Measurements from ENCODE around the gene CPLX4.

CPLX4 gene

GRCh38 chr18:59265246-59265973 lies 53.0 kb downstream of the CPLX4 start (continued):
- TF ChIP-seq, protein P1, sequence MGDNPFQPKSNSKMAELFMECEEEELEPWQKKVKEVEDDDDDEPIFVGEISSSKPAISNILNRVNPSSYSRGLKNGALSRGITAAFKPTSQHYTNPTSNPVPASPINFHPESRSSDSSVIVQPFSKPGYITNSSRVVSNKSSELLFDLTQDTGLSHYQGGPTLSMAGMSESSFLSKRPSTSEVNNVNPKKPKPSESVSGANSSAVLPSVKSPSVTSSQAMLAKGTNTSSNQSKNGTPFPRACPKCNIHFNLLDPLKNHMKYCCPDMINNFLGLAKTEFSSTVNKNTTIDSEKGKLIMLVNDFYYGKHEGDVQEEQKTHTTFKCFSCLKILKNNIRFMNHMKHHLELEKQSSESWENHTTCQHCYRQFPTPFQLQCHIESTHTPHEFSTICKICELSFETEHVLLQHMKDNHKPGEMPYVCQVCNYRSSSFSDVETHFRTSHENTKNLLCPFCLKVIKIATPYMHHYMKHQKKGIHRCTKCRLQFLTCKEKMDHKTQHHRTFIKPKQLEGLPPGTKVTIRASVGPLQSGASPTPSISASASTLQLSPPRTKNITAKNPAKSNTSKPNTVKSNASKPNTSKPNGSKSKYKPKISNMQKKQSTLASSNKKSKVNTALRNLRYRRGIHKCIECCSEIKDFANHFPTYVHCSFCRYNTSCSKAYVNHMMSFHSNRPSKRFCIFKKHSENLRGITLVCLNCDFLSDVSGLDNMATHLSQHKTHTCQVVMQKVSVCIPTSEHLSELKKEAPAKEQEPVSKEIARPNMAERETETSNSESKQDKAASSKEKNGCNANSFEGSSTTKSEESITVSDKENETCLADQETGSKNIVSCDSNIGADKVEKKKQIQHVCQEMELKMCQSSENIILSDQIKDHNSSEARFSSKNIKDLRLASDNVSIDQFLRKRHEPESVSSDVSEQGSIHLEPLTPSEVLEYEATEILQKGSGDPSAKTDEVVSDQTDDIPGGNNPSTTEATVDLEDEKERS (tag by site-specific recombination; IDR thresholded peaks at IDR 0.05) = peak; percentile 80; the same call in 1 of the 2 replicates
- TF ChIP-seq, protein P2, sequence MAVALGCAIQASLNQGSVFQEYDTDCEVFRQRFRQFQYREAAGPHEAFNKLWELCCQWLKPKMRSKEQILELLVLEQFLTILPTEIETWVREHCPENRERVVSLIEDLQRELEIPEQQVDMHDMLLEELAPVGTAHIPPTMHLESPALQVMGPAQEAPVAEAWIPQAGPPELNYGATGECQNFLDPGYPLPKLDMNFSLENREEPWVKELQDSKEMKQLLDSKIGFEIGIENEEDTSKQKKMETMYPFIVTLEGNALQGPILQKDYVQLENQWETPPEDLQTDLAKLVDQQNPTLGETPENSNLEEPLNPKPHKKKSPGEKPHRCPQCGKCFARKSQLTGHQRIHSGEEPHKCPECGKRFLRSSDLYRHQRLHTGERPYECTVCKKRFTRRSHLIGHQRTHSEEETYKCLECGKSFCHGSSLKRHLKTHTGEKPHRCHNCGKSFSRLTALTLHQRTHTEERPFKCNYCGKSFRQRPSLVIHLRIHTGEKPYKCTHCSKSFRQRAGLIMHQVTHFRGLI (tag by site-specific recombination; IDR thresholded peaks at IDR 0.05) = peak; percentile 43; the same call in 1 of the 2 replicates
- TF ChIP-seq ZNF132 (tag by site-specific recombination; IDR thresholded peaks at IDR 0.05; ENCODE audit: borderline replicate concordance) (no peak), ZNF335 (tag by site-specific recombination; conservative IDR thresholded peaks at IDR 0.05) (peak; percentile 68), GLIS1 (tag by site-specific recombination; IDR thresholded peaks at IDR 0.05) (peak; percentile 42), ZNF324 (tag by site-specific recombination; IDR thresholded peaks at IDR 0.05) (no peak), ZNF510 (tag by site-specific recombination; IDR thresholded peaks at IDR 0.05; ENCODE audit: insufficient replicate concordance) (no peak), ZNF843 (tag by site-specific recombination; IDR thresholded peaks at IDR 0.05) (0 out of 2 replicates have a peak, but pooled peaks have one; percentile 13), ZNF174 (tag by site-specific recombination; IDR thresholded peaks at IDR 0.05) (no peak), HOXD13 (CRISPR knock-in tag; IDR thresholded peaks at IDR 0.05; ENCODE audit: borderline replicate concordance) (no peak), SP2 (tag by site-specific recombination; IDR thresholded peaks at IDR 0.05) (peak; percentile 69), ZNF473 (tag by site-specific recombination; IDR thresholded peaks at IDR 0.05) (no peak), BCL11B (tag by site-specific recombination; IDR thresholded peaks at IDR 0.05; ENCODE audit: low read depth) (0 out of 2 replicates have a peak, but pooled peaks have one; percentile 55), ZNF133 (tag by site-specific recombination; IDR thresholded peaks at IDR 0.05) (no peak), ZFP69B (tag by site-specific recombination; IDR thresholded peaks at IDR 0.05) (no peak), ZBTB17 (tag by site-specific recombination; IDR thresholded peaks at IDR 0.05) (peak; percentile 37; the same call in 1 of the 2 replicates), EGR2 (tag by site-specific recombination; IDR thresholded peaks at IDR 0.05; ENCODE audit: low read depth) (no peak), ZNF23 (tag by site-specific recombination; IDR thresholded peaks at IDR 0.05; ENCODE audit: borderline replicate concordance) (no peak), AEBP2 (tag by site-specific recombination; IDR thresholded peaks at IDR 0.05; ENCODE audit: borderline replicate concordance) (no peak)
- TF ChIP-seq, protein P3, sequence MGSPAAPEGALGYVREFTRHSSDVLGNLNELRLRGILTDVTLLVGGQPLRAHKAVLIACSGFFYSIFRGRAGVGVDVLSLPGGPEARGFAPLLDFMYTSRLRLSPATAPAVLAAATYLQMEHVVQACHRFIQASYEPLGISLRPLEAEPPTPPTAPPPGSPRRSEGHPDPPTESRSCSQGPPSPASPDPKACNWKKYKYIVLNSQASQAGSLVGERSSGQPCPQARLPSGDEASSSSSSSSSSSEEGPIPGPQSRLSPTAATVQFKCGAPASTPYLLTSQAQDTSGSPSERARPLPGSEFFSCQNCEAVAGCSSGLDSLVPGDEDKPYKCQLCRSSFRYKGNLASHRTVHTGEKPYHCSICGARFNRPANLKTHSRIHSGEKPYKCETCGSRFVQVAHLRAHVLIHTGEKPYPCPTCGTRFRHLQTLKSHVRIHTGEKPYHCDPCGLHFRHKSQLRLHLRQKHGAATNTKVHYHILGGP (tag by site-specific recombination; IDR thresholded peaks at IDR 0.05) = no peak
- TF ChIP-seq, protein P4, sequence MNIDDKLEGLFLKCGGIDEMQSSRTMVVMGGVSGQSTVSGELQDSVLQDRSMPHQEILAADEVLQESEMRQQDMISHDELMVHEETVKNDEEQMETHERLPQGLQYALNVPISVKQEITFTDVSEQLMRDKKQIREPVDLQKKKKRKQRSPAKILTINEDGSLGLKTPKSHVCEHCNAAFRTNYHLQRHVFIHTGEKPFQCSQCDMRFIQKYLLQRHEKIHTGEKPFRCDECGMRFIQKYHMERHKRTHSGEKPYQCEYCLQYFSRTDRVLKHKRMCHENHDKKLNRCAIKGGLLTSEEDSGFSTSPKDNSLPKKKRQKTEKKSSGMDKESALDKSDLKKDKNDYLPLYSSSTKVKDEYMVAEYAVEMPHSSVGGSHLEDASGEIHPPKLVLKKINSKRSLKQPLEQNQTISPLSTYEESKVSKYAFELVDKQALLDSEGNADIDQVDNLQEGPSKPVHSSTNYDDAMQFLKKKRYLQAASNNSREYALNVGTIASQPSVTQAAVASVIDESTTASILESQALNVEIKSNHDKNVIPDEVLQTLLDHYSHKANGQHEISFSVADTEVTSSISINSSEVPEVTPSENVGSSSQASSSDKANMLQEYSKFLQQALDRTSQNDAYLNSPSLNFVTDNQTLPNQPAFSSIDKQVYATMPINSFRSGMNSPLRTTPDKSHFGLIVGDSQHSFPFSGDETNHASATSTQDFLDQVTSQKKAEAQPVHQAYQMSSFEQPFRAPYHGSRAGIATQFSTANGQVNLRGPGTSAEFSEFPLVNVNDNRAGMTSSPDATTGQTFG (tag by site-specific recombination; IDR thresholded peaks at IDR 0.05; ENCODE audit: borderline replicate concordance) = no peak
- TF ChIP-seq, protein P5, sequence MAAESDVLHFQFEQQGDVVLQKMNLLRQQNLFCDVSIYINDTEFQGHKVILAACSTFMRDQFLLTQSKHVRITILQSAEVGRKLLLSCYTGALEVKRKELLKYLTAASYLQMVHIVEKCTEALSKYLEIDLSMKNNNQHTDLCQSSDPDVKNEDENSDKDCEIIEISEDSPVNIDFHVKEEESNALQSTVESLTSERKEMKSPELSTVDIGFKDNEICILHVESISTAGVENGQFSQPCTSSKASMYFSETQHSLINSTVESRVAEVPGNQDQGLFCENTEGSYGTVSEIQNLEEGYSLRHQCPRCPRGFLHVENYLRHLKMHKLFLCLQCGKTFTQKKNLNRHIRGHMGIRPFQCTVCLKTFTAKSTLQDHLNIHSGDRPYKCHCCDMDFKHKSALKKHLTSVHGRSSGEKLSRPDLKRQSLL (tag by site-specific recombination; IDR thresholded peaks at IDR 0.05) = peak; percentile 24; the same call in 1 of the 2 replicates
- TF ChIP-seq, protein P6, sequence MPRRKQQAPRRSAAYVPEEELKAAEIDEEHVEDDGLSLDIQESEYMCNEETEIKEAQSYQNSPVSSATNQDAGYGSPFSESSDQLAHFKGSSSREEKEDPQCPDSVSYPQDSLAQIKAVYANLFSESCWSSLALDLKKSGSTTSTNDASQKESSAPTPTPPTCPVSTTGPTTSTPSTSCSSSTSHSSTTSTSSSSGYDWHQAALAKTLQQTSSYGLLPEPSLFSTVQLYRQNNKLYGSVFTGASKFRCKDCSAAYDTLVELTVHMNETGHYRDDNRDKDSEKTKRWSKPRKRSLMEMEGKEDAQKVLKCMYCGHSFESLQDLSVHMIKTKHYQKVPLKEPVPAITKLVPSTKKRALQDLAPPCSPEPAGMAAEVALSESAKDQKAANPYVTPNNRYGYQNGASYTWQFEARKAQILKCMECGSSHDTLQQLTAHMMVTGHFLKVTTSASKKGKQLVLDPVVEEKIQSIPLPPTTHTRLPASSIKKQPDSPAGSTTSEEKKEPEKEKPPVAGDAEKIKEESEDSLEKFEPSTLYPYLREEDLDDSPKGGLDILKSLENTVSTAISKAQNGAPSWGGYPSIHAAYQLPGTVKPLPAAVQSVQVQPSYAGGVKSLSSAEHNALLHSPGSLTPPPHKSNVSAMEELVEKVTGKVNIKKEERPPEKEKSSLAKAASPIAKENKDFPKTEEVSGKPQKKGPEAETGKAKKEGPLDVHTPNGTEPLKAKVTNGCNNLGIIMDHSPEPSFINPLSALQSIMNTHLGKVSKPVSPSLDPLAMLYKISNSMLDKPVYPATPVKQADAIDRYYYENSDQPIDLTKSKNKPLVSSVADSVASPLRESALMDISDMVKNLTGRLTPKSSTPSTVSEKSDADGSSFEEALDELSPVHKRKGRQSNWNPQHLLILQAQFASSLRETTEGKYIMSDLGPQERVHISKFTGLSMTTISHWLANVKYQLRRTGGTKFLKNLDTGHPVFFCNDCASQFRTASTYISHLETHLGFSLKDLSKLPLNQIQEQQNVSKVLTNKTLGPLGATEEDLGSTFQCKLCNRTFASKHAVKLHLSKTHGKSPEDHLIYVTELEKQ (tag by site-specific recombination; IDR thresholded peaks at IDR 0.05; ENCODE audit: borderline replicate concordance) = no peak
